SK-N-SH (cell line): ENCODE results near the gene SCARF1.

Experiments
- CTCF ChIP-seq: fragments of 200-600 bp; sonication (generic); IDR thresholded peaks from 2 replicates; pipeline ENCODE4 v1.6.1; 2017; ENCODE audit warnings: antibody characterized with exemption, mild to moderate bottlenecking, moderate library complexity
- FOXM1 ChIP-seq: IDR thresholded peaks from 2 replicates; pipeline ENCODE4 v1.4.0; 2012; ENCODE audit warnings: low read depth, mild to moderate bottlenecking
- GABPA ChIP-seq: IDR thresholded peaks from 2 replicates; pipeline ENCODE4 v1.4.0; 2012; ENCODE audit warnings: low read depth, mild to moderate bottlenecking
- GATA2 ChIP-seq: sonication (generic); formaldehyde crosslinking; IDR thresholded peaks from 2 replicates; pipeline ENCODE4 v1.5.0; 2020; ENCODE audit warnings: mild to moderate bottlenecking, missing genetic modification reagents
- NFIC ChIP-seq: IDR thresholded peaks from 2 replicates; pipeline ENCODE4 v1.4.0; 2012; ENCODE audit warnings: borderline replicate concordance
- PBX3 ChIP-seq: IDR thresholded peaks from 2 replicates; pipeline ENCODE4; 2012
- POLR2AphosphoS5 ChIP-seq: IDR thresholded peaks from 2 replicates; pipeline ENCODE4 v1.6.1; 2012; ENCODE audit warnings: low read depth, low read length
- REST ChIP-seq: IDR thresholded peaks from 2 replicates; pipeline ENCODE4 v1.6.1; 2012; ENCODE audit warnings: mild to moderate bottlenecking, low read depth, low read length, moderate library complexity
- RFX5 ChIP-seq: IDR thresholded peaks from 2 replicates; pipeline ENCODE4 v1.6.1; 2012; ENCODE audit warnings: mild to moderate bottlenecking, improper control_type of control experiment, low read length
- SMC3 ChIP-seq: IDR thresholded peaks from 2 replicates; pipeline ENCODE4 v1.6.1; 2012; ENCODE audit warnings: low read depth, low read length, improper control_type of control experiment
- TCF12 ChIP-seq: IDR thresholded peaks from 2 replicates; pipeline ENCODE4 v1.4.0; 2012
- TEAD4 ChIP-seq: IDR thresholded peaks from 2 replicates; pipeline ENCODE4 v1.4.0; 2012; ENCODE audit warnings: mild to moderate bottlenecking, borderline replicate concordance; ENCODE audit not compliant: insufficient read depth
- YY1 ChIP-seq: IDR thresholded peaks from 2 replicates; pipeline ENCODE4 v1.4.0; 2012; ENCODE audit warnings: low read depth, mild to moderate bottlenecking

GRCh38 chr17:1683459-1683858, 37.9 kb upstream of the SCARF1 start:
- TF ChIP-seq CTCF = no peak
- no peak for TF ChIP-seq POLR2AphosphoS5
- TF ChIP-seq GABPA = no peak
- TF ChIP-seq NFIC = no peak
- TF ChIP-seq PBX3 = no peak
- TF ChIP-seq FOXM1 = no peak
- TF ChIP-seq TEAD4 = no peak
- no peak for TF ChIP-seq SMC3
- TF ChIP-seq TCF12 = no peak
- TF ChIP-seq GATA2 (CRISPR knock-in tag) = no peak
- TF ChIP-seq REST = no peak
- no peak for TF ChIP-seq RFX5
- no peak for TF ChIP-seq YY1
